GM10266 (cell line): ENCODE data around the gene RICTOR.

ENCODE experiments used
- DNase-seq: peaks from one replicate; pipeline ENCODE4 v3.0.0; 2012; ENCODE audit errors: extremely low spot score
- TF ChIP-seq, protein P1 (sequence below): IDR thresholded peaks from 2 replicates; pipeline ENCODE4 v1.5.1; 2012; ENCODE audit warnings: mild to moderate bottlenecking, low read depth; ENCODE audit not compliant: control insufficient read depth, insufficient read depth; ENCODE audit errors: missing control alignments

Gene RICTOR

GRCh38 chr5:38888041-38888440, 186.2 kb downstream of the RICTOR start:
- TF ChIP-seq, protein P1, sequence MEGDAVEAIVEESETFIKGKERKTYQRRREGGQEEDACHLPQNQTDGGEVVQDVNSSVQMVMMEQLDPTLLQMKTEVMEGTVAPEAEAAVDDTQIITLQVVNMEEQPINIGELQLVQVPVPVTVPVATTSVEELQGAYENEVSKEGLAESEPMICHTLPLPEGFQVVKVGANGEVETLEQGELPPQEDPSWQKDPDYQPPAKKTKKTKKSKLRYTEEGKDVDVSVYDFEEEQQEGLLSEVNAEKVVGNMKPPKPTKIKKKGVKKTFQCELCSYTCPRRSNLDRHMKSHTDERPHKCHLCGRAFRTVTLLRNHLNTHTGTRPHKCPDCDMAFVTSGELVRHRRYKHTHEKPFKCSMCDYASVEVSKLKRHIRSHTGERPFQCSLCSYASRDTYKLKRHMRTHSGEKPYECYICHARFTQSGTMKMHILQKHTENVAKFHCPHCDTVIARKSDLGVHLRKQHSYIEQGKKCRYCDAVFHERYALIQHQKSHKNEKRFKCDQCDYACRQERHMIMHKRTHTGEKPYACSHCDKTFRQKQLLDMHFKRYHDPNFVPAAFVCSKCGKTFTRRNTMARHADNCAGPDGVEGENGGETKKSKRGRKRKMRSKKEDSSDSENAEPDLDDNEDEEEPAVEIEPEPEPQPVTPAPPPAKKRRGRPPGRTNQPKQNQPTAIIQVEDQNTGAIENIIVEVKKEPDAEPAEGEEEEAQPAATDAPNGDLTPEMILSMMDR = no peak
- no peak for DNase-seq
